ENCODE measurements around the gene PROCA1. TPM values are rescaled to one million over a fixed set of nuclear protein-coding genes. Genes with fewer than 3 reads are reported as not detected.
A peak's percentile ranks its signal among the peaks of the same experiment; 100 is the strongest.

The PROCA1 gene
- total and polyA plus RNA-seq, 9 of the 15 experiments (the other 6 are each of a cell fraction or from before 2014, with no cell fraction given) = 0.78 to 16.2 (median 5.6) TPM

DNA sequence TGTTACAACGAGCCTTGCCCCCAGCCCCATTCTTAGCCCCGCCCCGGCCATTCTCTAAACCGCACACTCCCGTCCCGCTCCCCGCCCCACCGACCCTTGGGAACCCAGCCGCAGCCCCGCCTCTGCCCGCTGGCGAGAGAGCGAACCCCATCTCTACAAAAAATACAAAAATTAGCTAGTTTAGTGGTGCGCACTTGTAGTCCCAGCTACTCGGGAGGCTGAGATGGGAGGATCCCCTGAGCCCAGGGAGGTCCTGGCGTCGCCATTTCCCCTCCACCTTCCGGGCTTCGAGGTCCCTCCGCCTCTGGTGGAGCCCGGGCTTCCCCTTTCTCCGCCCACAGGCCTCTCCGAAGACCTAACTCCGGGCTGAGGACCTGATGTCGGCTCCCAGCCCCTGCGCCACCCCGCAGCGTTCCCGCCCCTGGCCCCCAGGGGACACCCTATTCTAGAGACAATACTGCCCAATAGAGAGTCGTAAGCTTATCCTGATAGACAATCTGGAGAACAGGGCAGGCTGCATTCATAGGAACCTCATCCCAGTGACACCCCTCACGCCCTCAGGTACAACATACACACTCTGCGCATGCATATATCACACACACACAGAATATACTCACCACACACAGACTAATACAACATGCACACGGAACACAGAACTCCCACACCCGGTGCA, 480 bp upstream of the PROCA1 start (continued):
- TF ChIP-seq, protein P1, sequence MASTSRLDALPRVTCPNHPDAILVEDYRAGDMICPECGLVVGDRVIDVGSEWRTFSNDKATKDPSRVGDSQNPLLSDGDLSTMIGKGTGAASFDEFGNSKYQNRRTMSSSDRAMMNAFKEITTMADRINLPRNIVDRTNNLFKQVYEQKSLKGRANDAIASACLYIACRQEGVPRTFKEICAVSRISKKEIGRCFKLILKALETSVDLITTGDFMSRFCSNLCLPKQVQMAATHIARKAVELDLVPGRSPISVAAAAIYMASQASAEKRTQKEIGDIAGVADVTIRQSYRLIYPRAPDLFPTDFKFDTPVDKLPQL (IDR thresholded peaks at IDR 0.05; ENCODE audit: extremely low read depth, insufficient read length) = no peak
- TF ChIP-seq SP2 (IDR thresholded peaks at IDR 0.05; ENCODE audit: extremely low read depth, low read depth, low read length, poor library complexity, severe bottlenecking) (no peak), HDAC2 (IDR thresholded peaks at IDR 0.05) (no peak), EP300 (IDR thresholded peaks at IDR 0.05; ENCODE audit: low read length) (no peak), E2F3 (CRISPR knock-in tag; IDR thresholded peaks at IDR 0.05) (no peak), ZNF699 (CRISPR knock-in tag; IDR thresholded peaks at IDR 0.05; ENCODE audit: insufficient replicate concordance) (no peak), BDP1 (IDR thresholded peaks at IDR 0.05; ENCODE audit: insufficient read depth, insufficient read length) (no peak), MTA2 (IDR thresholded peaks at IDR 0.05; ENCODE audit: low read depth) (no peak), C11orf30 (IDR thresholded peaks at IDR 0.05; ENCODE audit: low read depth) (no peak), HMG20A (CRISPR knock-in tag; conservative IDR thresholded peaks at IDR 0.05) (no peak), MAFK (IDR thresholded peaks at IDR 0.05; ENCODE audit: low read length) (no peak), SMARCA4 (IDR thresholded peaks at IDR 0.05) (no peak; the same call in 1 of the 2 replicates), ZNF668 (CRISPR knock-in tag; IDR thresholded peaks at IDR 0.05) (no peak), ZC3H11A (IDR thresholded peaks at IDR 0.05; ENCODE audit: low read depth, low read length) (no peak), SMAD2 (IDR thresholded peaks at IDR 0.05; ENCODE audit: low read depth, low read length) (no peak), CBFB (CRISPR knock-in tag; IDR thresholded peaks at IDR 0.05) (peak; percentile 20; the same call in 1 of the 2 replicates), EP400 (IDR thresholded peaks at IDR 0.05) (no peak; the same call in none of the 2 replicates), NUFIP1 (IDR thresholded peaks at IDR 0.05; ENCODE audit: partially characterized antibody) (no peak)
- TF ChIP-seq, protein P2, sequence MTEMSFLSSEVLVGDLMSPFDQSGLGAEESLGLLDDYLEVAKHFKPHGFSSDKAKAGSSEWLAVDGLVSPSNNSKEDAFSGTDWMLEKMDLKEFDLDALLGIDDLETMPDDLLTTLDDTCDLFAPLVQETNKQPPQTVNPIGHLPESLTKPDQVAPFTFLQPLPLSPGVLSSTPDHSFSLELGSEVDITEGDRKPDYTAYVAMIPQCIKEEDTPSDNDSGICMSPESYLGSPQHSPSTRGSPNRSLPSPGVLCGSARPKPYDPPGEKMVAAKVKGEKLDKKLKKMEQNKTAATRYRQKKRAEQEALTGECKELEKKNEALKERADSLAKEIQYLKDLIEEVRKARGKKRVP (CRISPR knock-in tag; IDR thresholded peaks at IDR 0.05) = no peak
- TF ChIP-seq, protein P3, sequence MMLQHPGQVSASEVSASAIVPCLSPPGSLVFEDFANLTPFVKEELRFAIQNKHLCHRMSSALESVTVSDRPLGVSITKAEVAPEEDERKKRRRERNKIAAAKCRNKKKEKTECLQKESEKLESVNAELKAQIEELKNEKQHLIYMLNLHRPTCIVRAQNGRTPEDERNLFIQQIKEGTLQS (IDR thresholded peaks at IDR 0.05) = no peak
- TF ChIP-seq, protein P3 (CRISPR knock-in tag; conservative IDR thresholded peaks at IDR 0.05) = no peak
- TF ChIP-seq, protein P4, sequence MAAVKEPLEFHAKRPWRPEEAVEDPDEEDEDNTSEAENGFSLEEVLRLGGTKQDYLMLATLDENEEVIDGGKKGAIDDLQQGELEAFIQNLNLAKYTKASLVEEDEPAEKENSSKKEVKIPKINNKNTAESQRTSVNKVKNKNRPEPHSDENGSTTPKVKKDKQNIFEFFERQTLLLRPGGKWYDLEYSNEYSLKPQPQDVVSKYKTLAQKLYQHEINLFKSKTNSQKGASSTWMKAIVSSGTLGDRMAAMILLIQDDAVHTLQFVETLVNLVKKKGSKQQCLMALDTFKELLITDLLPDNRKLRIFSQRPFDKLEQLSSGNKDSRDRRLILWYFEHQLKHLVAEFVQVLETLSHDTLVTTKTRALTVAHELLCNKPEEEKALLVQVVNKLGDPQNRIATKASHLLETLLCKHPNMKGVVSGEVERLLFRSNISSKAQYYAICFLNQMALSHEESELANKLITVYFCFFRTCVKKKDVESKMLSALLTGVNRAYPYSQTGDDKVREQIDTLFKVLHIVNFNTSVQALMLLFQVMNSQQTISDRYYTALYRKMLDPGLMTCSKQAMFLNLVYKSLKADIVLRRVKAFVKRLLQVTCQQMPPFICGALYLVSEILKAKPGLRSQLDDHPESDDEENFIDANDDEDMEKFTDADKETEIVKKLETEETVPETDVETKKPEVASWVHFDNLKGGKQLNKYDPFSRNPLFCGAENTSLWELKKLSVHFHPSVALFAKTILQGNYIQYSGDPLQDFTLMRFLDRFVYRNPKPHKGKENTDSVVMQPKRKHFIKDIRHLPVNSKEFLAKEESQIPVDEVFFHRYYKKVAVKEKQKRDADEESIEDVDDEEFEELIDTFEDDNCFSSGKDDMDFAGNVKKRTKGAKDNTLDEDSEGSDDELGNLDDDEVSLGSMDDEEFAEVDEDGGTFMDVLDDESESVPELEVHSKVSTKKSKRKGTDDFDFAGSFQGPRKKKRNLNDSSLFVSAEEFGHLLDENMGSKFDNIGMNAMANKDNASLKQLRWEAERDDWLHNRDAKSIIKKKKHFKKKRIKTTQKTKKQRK (IDR thresholded peaks at IDR 0.05; ENCODE audit: borderline replicate concordance, low read depth, low read length) = no peak
